ENCODE measurements around the gene TRMT10B.
"Not testable (repeated sequence)": the region's sequence is repeated elsewhere in the genome, so short reads cannot be mapped to it uniquely, and the experiment has no call there.

The TRMT10B gene

DNA sequence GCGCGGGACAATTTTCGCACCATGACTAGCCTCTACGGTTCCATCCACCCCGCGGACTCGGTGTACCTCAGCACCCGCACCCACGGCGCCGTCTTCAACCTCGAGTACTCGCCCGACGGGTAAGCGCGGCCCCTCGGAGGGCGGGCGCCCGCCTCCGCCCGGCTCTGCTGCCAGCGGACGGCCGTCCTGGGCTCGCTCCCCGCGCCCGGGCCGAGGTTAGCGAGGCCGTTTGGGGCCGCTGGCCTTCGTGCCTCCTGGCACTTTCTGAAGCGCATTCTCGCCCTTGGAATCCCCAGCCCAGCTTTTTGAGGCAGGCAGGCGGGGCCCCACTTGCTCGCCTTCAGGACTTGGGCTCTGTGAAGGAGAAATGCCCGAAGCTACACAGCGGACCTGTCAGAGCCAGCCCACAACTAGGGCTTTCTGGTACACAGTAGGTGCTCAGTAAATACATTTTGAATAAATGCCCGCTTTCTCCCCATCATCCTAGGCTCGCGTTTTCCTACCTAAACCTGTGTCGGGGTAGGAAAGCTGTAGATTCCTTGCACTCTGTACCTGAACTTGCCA, 47.8 kb downstream of the TRMT10B start:
- DNase-seq (ENCODE audit: low read depth in 2 of 2), result no peak

DNA sequence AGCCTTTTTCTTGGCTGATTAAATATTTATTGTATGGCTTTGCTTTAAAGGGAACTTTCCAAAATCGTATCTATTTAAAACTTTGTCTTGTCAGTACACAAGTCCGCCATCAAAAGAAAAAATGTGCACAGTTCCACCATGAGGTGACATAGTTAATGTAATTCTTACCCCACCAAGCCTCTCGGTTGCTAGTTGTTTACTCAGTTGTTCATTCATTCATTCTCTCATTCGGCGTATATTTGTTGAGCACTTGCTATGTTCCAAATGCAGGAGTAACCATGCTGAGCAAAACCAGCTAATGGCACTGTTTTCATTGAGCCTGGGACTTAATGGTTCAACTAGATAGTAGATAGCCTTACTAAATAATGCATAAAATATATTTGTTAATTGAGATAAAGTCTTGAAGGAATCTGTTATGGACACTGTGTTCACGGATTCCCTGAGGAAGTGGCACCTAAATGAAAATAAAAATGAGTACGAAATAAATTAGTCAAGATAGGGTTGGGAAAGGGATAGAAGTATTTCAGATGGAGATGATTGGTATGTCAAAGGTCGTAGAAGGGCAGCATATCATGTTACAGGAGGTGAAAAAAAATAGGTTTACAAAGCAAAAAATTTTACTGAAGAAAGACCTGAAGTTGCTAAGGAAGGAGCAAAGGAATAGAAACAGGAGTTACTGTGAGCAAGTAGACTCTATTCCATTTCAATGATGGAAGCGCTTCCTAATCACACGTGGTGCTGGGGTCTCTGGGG, 48.5 kb downstream of the TRMT10B start:
- DNase-seq (ENCODE audit: low read depth in 2 of 2), result no peak

DNA sequence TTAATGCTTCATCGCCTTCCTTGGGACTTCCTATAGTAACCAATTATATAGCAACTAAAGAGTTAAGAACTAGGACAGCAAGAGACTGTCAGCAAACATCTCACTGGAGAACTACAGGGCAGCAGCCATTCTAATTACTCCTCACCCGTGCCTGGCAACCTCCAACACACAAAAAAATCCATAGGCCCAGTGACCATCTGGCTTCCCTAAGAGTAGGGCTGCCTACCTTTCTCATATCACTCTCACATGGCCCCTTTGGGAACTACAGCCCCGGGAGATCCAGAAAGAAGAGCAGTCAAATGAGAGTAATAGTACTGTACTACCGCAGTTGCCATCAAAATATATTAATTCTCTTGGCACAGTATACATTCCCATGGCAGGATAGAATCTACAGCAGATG, 52.7 kb downstream of the TRMT10B start:
- DNase-seq (ENCODE audit: low read depth in 2 of 2), result no peak

DNA sequence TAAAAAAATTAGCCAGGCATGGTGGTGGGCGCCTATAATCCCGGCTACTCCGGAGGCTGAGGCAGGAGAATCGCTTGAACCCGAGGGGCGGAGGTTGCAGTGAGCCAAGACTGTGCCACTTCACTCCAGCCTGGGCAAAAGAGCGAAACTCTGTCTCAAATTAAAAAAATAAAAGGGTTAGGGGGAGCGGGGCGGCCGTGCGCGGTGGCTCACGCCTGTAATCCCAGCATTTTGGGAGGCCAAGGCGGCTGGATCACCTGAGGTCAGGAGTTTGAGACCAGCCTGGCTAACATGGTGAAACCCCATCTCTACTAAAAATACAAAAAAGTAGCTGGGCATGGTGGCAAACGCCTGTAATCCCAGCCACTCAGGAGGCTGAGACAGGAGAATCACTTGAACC, 56.1 kb downstream of the TRMT10B start:
- DNase-seq (ENCODE audit: low read depth in 2 of 2), result not testable (repeated sequence)

DNA sequence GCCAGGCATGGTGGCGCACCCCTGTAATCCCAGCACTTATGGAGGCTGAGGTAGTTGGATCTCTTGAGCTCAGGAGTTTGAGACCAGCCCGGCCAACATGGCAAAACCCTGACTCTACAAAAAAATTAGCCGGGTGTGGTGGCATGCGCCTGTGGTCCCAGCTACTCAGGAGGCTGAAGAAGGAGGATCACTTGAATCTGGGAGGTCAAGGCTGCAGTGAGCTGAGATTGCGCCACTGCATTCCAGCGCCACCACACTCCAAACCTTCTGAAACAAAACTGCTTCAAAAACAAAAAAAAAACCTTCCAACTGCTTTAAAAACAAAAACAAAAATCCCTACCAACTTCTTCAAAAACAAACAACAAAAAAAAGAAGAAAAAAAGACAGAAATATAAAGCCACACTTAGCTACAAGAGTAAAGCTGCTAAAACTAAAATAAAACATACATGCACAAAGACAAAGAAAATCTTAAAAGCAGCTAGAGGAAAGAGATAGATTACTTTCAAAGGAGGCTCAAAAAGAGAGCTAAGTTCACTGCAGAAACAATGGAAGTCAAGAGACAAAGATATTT, 58.4 kb downstream of the TRMT10B start:
- no peak for DNase-seq (ENCODE audit: low read depth in 2 of 2)

DNA sequence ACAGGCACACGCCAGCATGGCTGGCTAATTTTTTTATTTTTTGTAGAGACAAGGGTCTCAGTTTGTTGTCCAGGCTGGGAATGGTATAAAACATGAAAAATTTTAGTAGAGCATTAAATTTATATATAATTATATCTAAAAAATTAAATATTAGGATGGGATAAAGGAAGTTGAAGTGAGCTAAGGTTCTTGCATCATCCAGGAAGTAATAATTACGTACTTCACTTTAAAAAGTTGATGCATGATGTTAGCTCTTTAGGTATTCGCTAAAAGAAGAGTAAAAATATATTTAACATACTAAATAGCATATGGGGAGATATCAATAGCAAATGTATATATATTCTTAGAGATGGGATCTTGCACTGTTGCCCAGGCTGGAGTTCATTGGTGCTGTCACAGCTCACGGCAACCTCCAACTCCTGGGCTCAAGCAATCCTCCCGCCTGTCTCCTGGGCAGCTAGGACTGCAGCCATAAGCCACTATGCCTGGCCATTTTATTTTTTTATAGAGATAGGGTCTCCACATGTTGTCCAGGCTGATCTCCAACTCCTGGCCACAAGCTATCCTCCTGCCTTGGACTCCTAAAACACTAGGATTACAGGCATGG, 59.3 kb downstream of the TRMT10B start:
- DNase-seq (ENCODE audit: low read depth in 2 of 2), result no peak

DNA sequence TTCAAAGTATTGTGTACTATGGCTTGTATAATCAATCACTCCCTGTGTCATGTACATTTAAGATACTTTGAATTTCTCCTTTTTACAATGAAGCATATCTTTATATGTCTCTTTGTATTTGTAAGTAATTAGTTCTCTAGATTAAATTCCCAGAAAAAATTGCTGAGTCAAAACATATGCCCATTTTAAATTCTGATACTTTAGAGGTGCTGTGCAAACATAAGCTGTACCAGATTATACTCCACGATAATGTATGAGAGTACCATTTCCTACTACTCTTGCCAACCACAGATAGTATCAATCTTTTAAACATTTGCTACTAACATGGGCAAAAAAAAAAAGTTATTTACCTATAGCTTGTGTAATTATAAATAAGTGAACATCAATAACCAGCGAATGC, 65.2 kb downstream of the TRMT10B start:
- no peak for DNase-seq (ENCODE audit: low read depth in 2 of 2)

DNA sequence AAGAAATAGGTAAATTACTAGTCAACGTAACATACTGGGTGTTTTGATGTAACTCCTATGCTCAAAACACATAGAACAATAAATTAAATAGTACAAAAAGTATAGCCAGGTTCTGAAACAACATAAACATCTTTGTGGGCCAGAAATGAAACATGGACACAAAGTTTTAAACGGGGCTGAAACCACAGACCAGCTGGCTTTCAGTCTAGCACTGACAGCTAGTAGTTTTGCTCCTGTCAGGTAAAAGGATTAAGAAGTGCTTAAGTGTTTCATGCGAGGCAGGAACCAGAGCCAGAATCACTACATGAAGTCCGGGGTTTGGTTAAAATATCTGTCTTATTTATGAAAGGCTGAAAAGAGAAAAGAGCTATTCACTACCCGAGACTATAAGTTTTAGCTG, 66.5 kb downstream of the TRMT10B start:
- DNase-seq (ENCODE audit: low read depth in 2 of 2), result no peak

DNA sequence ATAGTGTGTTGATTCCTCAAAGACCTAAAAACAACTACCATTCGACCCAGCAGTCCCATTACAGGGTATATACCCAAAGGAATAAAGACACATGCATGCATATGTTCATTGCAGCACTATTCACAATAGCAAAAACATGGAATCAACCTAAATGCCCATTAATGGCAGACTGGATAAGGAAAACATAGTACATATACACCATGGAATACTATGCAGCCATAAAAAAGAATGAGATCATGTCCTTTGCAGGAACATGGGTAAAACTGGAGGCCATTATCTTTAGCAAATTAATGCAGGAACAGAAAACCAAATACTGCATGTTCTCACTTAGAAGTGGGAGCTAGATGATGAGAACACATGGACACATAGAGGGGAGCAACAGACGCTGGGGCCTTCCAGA, 71.6 kb downstream of the TRMT10B start:
- DNase-seq (ENCODE audit: low read depth in 2 of 2), result not testable (repeated sequence)

DNA sequence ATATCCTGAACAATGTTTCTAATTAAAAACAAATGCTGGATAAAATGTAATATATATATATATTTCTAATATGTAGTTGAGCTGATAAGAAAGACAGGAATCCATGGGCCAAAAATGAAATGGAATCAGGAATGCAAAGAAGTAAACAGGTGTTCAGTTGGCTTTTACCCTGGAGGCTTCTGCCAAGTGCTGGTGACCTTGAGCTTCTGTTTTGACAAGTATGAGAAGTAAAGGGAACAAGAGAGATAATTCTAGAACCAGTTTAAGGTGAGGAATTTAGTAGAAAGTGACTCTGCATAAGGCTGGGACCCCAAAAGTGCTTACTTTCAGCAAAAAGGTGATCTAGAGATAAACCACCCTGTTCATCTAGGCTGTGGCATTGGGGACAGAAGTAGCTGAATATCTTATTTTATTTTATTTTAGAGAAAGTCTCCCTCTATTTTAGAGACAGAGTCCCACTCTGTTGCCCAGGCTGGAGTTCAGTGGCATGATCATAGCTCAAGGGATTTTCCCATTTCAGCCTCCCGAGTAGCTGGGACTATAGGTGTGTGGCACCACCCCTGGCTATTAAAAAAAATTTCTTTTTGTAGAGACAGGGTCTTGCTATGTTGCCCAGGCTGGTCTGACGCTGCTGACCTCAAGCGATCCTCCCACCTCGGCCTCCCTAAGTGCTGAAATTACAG, 74.0 kb downstream of the TRMT10B start:
- DNase-seq (ENCODE audit: low read depth in 2 of 2), result no peak

All from stimulated activated CD8-positive, alpha-beta memory T cell treated with anti-CD3 and anti-CD28 coated beads, Interleukin-7, amount 100 ng/mL, for 1 hour (primary cell).